HepG2 (cell line): ENCODE measurements around the gene C1S. TPM values are rescaled to one million over a fixed set of nuclear protein-coding genes. Genes with fewer than 3 reads are reported as not detected.

Experiments
- AGO2 ChIP-seq: fragments of 200-400 bp; formaldehyde crosslinking; optimal IDR thresholded peaks from 2 replicates; pipeline ENCODE3; 2017; ENCODE audit warnings: mild to moderate bottlenecking, low read depth, low read length, moderate library complexity
- ATF7 ChIP-seq, 2 experiments: fragments of 450-650 bp in 1 of 2; sonication (generic) in 1 of 2; formaldehyde crosslinking in 1 of 2; IDR thresholded peaks; 2 replicates each; pipeline versions ENCODE4 v1.4.0 to v1.6.1; 2016 to 2020; ENCODE audit warnings: antibody characterized with exemption in 1 of 2, mild to moderate bottlenecking in 1 of 2, missing genetic modification reagents in 1 of 2
- CCAR2 ChIP-seq: fragments of 200-400 bp; formaldehyde crosslinking; optimal IDR thresholded peaks from 2 replicates; pipeline ENCODE3; 2018; ENCODE audit warnings: low read depth, mild to moderate bottlenecking, low read length, moderate library complexity
- CENPBD1 ChIP-seq: sonication (generic); formaldehyde crosslinking; IDR thresholded peaks from 2 replicates; pipeline ENCODE4 v1.8.0; 2022; ENCODE audit warnings: missing genetic modification reagents, low read depth, mild to moderate bottlenecking, borderline replicate concordance
- DPF2 ChIP-seq: sonication (generic); formaldehyde crosslinking; IDR thresholded peaks from 2 replicates; pipeline ENCODE4 v1.4.0; 2020; ENCODE audit warnings: mild to moderate bottlenecking, low read depth, missing genetic modification reagents, borderline replicate concordance
- KAT7 ChIP-seq: IDR thresholded peaks from 2 replicates; pipeline ENCODE4 v1.6.1; 2018; ENCODE audit warnings: borderline replicate concordance, missing compliant biosample characterization
- MTA1 ChIP-seq: sonication (generic); formaldehyde crosslinking; IDR thresholded peaks from 2 replicates; pipeline ENCODE4 v1.4.0; 2020; ENCODE audit warnings: missing genetic modification reagents, mild to moderate bottlenecking, borderline replicate concordance
- PPARG ChIP-seq: conservative IDR thresholded peaks from 2 replicates; pipeline ENCODE4 v1.6.1; 2016; ENCODE audit warnings: missing biosample characterization, missing genetic modification reagents
- PRDM4 ChIP-seq: sonication (generic); formaldehyde crosslinking; IDR thresholded peaks from 2 replicates; pipeline ENCODE4 v1.9.0; 2021; ENCODE audit warnings: missing genetic modification reagents, borderline replicate concordance
- RFXANK ChIP-seq: IDR thresholded peaks from 2 replicates; pipeline ENCODE4 v1.6.1; 2016
- RNF2 ChIP-seq: fragments of 450-650 bp; conservative IDR thresholded peaks from 2 replicates; pipeline ENCODE4 v1.6.1; 2016; ENCODE audit warnings: low read depth
- TAF15 ChIP-seq: fragments of 200-400 bp; formaldehyde crosslinking; IDR thresholded peaks from one replicate; pipeline ENCODE4 v1.6.1; 2018; ENCODE audit warnings: mild to moderate bottlenecking, low read depth, low read length; ENCODE audit not compliant: poor library complexity, severe bottlenecking
- ZBTB38 ChIP-seq: sonication (generic); formaldehyde crosslinking; IDR thresholded peaks from 2 replicates; pipeline ENCODE4 v1.5.1; 2020; ENCODE audit warnings: mild to moderate bottlenecking, missing genetic modification reagents
- ZFP62 ChIP-seq: sonication (generic); formaldehyde crosslinking; IDR thresholded peaks from 2 replicates; pipeline ENCODE4 v1.4.0; 2020; ENCODE audit warnings: missing genetic modification reagents
- ZNF143 ChIP-seq: sonication (generic); formaldehyde crosslinking; IDR thresholded peaks from 2 replicates; pipeline ENCODE4 v1.4.0; 2020; ENCODE audit warnings: missing genetic modification reagents
- ZNF180 ChIP-seq: sonication (generic); formaldehyde crosslinking; IDR thresholded peaks from 2 replicates; pipeline ENCODE4 v1.4.0; 2020; ENCODE audit warnings: low read depth, missing genetic modification reagents, borderline replicate concordance
- ZNF451 ChIP-seq: sonication (generic); formaldehyde crosslinking; IDR thresholded peaks from 2 replicates; pipeline ENCODE4 v1.5.0; 2020; ENCODE audit warnings: mild to moderate bottlenecking, missing genetic modification reagents
- ZNF704 ChIP-seq: sonication (generic); formaldehyde crosslinking; IDR thresholded peaks from 2 replicates; pipeline ENCODE4 v1.8.1; 2023; ENCODE audit warnings: mild to moderate bottlenecking, inconsistent platforms, moderate library complexity, missing genetic modification reagents, borderline replicate concordance
- ZNF83 ChIP-seq: sonication (generic); formaldehyde crosslinking; IDR thresholded peaks from 2 replicates; pipeline ENCODE4 v1.4.0; 2020; ENCODE audit warnings: missing genetic modification reagents, mild to moderate bottlenecking, borderline replicate concordance
- ZSCAN31 ChIP-seq: sonication (generic); formaldehyde crosslinking; IDR thresholded peaks from 2 replicates; pipeline ENCODE4 v1.5.0; 2020; ENCODE audit warnings: low read depth, mild to moderate bottlenecking, missing genetic modification reagents
- polyA plus RNA-seq, 8 experiments: library from polyadenylated mRNA; depleted of rRNA in 3 of 8; stranded (reverse) in 7 of 8; unstranded in 1 of 8; fragments of >200 nt; fragmentation: Illumina TruSeq in 4 of 8; extraction: Trizol in 4 of 8; gene quantifications; 2 replicates each; pipeline versions ENCODE4 v1.2.1 to v1.2.3, GENCODE V29; 2011 to 2016; ENCODE audit warnings: low read depth in 4 of 8, missing spikeins in 1 of 8, mixed read lengths in 1 of 8; ENCODE audit not compliant: insufficient read depth in 1 of 8
- total RNA-seq, 5 experiments: library from RNA; depleted of rRNA; stranded (reverse); fragments of >200 nt; fragmentation: Illumina TruSeq; extraction: Trizol; gene quantifications; 2 replicates each; pipeline ENCODE4 v1.2.3, GENCODE V29; 2016; ENCODE audit warnings: low read depth in 1 of 5
- TF ChIP-seq, protein P1 (sequence below): sonication (generic); formaldehyde crosslinking; IDR thresholded peaks from 2 replicates; pipeline ENCODE4 v1.5.0; 2020; ENCODE audit warnings: mild to moderate bottlenecking, missing genetic modification reagents
- TF ChIP-seq, protein P2 (sequence below): sonication (generic); formaldehyde crosslinking; IDR thresholded peaks from 2 replicates; pipeline ENCODE4 v1.8.1; 2023; ENCODE audit warnings: missing genetic modification reagents, mild to moderate bottlenecking, borderline replicate concordance

Gene C1S
- total and polyA plus RNA-seq, 2 of the 13 experiments (the other 11 are each of a cell fraction or from before 2014, with no cell fraction given) = 14.5 to 18.2 TPM

GRCh38 chr12:7108796-7109571, 48.5 kb downstream of the C1S start, which contains the start of gene C1RL (continued):
- TF ChIP-seq KAT7 (CRISPR knock-in tag) = no peak
- no peak for TF ChIP-seq ATF7 (IDR thresholded peaks at IDR 0.05)
- no peak; the same call in 1 of the 2 replicates for TF ChIP-seq ATF7 (CRISPR knock-in tag; IDR thresholded peaks at IDR 0.05)
- TF ChIP-seq ZNF451 = 0 out of 2 replicates have a peak, but pooled peaks have one; percentile 19
- TF ChIP-seq ZNF143 (CRISPR knock-in tag) = no peak
- TF ChIP-seq ZSCAN31 = no peak
- peak; percentile 71 for TF ChIP-seq PPARG (CRISPR knock-in tag)
- TF ChIP-seq CENPBD1 (CRISPR knock-in tag) = no peak
- TF ChIP-seq AGO2 = no peak
- no peak for TF ChIP-seq MTA1 (CRISPR knock-in tag)
- TF ChIP-seq, protein P1, sequence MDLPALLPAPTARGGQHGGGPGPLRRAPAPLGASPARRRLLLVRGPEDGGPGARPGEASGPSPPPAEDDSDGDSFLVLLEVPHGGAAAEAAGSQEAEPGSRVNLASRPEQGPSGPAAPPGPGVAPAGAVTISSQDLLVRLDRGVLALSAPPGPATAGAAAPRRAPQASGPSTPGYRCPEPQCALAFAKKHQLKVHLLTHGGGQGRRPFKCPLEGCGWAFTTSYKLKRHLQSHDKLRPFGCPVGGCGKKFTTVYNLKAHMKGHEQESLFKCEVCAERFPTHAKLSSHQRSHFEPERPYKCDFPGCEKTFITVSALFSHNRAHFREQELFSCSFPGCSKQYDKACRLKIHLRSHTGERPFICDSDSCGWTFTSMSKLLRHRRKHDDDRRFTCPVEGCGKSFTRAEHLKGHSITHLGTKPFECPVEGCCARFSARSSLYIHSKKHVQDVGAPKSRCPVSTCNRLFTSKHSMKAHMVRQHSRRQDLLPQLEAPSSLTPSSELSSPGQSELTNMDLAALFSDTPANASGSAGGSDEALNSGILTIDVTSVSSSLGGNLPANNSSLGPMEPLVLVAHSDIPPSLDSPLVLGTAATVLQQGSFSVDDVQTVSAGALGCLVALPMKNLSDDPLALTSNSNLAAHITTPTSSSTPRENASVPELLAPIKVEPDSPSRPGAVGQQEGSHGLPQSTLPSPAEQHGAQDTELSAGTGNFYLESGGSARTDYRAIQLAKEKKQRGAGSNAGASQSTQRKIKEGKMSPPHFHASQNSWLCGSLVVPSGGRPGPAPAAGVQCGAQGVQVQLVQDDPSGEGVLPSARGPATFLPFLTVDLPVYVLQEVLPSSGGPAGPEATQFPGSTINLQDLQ (CRISPR knock-in tag) = no peak
- peak; percentile 73 for TF ChIP-seq CCAR2
- no peak for TF ChIP-seq ZNF704
- TF ChIP-seq PRDM4 (CRISPR knock-in tag) = no peak
- TF ChIP-seq ZNF83 (CRISPR knock-in tag) = no peak
- no peak for TF ChIP-seq TAF15
- TF ChIP-seq ZFP62 (CRISPR knock-in tag) = no peak
- no peak for TF ChIP-seq ZNF180
- no peak for TF ChIP-seq RNF2
- TF ChIP-seq DPF2 (CRISPR knock-in tag) = no peak
- no peak for TF ChIP-seq RFXANK (CRISPR knock-in tag)
- TF ChIP-seq ZBTB38 (CRISPR knock-in tag) = peak; percentile 58; the same call in 1 of the 2 replicates
- TF ChIP-seq, protein P2, sequence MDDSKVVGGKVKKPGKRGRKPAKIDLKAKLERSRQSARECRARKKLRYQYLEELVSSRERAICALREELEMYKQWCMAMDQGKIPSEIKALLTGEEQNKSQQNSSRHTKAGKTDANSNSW (CRISPR knock-in tag) = no peak
